ENCODE results near the gene TMEM121B.

Gene TMEM121B

DNA sequence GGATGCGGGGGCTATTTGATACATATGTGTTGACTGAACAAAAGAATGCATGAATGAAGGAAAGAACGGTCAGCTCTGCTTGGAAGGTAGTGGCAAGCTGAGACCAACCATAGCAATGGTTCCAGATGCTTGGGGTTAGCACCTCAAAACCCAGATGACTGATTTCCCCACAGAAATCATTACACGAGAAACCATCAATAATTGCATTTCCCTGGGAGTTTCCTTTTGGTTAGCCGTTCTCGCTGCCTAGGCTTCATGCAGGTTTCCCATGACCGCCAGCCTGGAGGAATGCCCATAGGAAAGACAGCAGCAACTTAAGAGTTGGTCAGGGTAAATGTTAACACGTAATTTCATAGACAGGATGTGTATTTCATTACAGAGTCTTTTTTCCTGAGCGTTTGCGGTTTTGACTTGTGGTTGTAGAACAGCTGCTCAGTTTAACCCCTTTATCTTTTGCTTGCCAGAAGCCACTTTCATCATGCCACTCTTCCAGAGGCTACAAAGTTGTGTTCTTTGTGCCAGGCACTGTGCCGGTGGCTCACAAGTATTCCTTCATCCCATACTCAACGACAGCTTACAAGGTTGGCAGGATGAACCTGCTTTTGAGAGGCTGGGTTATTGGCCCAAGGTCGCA, 33.5 kb downstream of the TMEM121B start:
- DNase-seq = no peak

DNA sequence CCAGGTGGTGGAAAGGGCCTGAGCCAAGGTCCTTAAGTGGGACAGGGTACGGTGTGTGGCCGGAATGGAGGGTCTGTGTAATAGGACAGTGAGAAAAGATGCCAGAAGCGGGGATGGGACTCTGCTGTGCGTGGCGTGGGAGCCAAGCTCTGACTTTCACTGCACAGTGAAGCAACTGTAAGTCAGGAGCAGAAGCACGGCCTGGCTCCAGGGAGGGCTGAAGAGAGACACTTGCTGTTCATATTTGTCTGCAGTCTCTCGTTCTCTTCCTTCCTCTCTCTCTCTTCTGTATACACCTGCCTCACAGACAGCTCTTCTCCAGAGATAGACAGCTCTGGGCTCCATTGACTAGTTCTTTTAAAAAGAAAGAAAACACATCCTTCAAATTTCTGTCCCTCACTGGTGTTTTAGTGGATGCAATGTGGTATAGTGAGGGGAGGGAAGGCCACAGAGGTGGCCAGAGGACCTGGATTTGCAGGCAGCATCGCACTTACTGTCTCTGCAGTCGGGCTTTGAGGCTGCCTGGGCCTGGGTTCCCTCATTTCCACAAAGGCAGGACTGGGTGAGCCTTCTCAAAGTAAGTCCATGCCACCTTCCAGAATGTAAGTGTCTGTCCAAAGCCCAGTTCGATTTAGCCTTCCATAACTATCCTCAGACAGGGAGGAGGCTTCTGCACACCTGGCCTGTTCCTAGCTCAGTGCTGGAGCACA, 34.2 kb downstream of the TMEM121B start:
- no peak for DNase-seq

DNA sequence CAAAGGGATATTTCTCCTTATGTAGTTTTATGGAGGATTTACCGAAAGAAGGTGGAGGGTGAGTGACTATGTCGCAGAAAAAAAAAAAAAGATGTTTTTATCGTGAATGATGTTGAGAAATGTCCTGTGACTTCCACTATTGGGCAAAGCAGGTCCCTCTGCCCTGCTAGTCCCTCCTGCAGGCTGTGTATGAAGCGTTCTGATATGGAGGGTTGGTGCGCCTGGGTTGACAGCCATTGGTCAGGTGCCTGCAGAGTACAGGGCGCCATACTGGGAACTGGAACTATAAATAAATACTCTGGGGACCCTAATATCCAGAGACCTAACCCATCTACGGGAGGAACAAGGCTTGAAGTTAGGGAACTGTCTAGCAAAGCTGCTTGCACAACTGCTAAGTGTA, 34.9 kb downstream of the TMEM121B start:
- no peak for DNase-seq

DNA sequence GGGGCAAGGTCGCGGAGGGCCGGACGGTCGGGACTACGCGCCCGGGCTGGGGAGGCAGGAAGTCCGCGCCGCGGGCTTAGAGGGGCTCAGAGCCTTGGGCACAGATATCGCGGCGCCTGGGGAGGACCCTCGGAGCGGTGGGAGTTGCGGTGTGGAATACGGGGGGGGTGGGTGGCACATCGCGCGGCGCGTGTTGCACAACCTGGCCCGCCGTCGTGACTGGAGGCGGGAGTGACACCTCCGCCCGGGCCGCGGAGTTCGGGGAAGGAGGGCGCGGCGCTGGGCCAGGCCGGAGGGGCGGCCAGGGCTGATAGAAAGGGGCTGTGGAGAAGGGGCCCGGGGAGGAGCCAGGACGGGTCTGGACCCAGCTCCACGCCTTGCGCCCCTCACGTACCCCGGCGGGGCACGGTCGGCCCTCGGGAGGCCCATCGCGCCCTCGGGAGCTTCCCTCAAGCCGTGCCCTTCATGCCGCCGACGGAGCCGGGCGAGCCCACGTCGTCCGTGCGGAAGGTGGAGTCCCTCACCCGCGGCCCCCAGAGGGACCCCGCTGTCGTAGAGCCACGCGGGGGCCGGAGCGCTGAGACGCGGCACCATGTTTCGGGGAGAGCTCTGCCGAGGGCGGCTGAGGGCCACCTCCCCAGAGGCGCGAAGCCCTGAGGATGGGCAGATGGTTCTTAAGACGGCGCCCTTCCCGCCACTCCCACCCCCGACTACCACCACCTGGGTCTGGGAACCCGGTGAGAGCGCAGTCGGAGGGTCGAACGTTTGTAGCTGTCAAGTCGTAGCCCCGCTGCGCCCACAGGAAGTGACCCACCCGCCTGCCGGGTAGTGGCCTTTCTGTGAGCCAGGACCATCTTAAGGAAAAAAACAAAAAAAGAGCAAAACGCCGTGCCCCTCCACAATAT, 35.6 kb downstream of the TMEM121B start:
- no peak for DNase-seq

- peak; percentile 89 for DNase-seq
Observed at GRCh38 chr22:17084554-17085276, 36.4 kb downstream of the TMEM121B start, which contains the start of gene IL17RA. Gene IL17RA, plus strand, starts transcription at chr22:17085000. Its CDS starts 92 bp downstream, at chr22:17085092.

GRCh38 chr22:17083811-17084441, 37.2 kb downstream of the TMEM121B start:
- no peak for DNase-seq

GRCh38 chr22:17083255-17083654, 37.9 kb downstream of the TMEM121B start:
- no peak for DNase-seq

DNA sequence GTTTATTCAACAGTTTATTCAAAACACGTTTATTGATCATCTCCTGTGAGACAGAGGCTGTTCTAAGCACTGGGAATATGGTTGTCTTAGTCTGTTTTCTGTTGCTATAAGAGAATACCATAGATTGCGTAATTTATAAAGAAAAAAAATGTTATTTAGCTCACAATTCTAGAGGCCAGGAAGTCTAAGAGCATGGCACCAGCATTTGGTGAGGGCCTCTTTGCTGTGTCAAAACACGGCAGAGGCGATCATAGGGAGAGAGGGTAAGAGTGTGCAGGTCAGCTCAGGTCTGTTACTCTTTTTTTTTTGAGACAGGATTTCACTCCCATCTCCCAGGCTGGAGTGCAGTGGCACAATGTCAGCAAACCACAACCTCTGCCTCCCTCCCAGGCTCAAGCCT, 41.6 kb downstream of the TMEM121B start:
- no peak for DNase-seq

- peak; percentile 66 for DNase-seq
Observed at GRCh38 chr22:17077255-17077654, 43.9 kb downstream of the TMEM121B start.

- peak; percentile 78 for DNase-seq
Observed at GRCh38 chr22:17074648-17075002, 46.5 kb downstream of the TMEM121B start.

- no peak for DNase-seq
Observed at GRCh38 chr22:17072877-17073276, 48.3 kb downstream of the TMEM121B start.
